Sigmoid colon (tissue), 7 donors: Measurements from ENCODE around the gene CCSER1. TPM values are rescaled to one million over a fixed set of nuclear protein-coding genes. Genes with fewer than 3 reads are reported as not detected.
"Not testable (repeated sequence)": the region's sequence is repeated elsewhere in the genome, so short reads cannot be mapped to it uniquely, and the experiment has no call there.

ENCODE experiments used
- DNase-seq: peaks from one replicate; pipeline ENCODE4 v3.0.0-alpha.2; 2019
- H3K27ac ChIP-seq, 4 donors: fragments of 200-600 bp; sonication (generic); one replicate each; pipeline ENCODE4 v1.5.1; 2016 to 2019; ENCODE audit warnings: mild to moderate bottlenecking in 1 of 4
- H3K27me3 ChIP-seq, 3 donors: fragments of 200-600 bp; sonication (generic); one replicate each; pipeline ENCODE4 v1.5.1; 2019; ENCODE audit warnings: mild to moderate bottlenecking in 1 of 3
- H3K36me3 ChIP-seq, 4 donors: fragments of 200-600 bp; sonication (generic); one replicate each; pipeline ENCODE4 v1.5.1; 2016 to 2019
- H3K4me1 ChIP-seq, 4 donors: fragments of 200-600 bp; sonication (generic); one replicate each; pipeline ENCODE4 v1.5.1; 2017 to 2019
- H3K4me3 ChIP-seq, 4 donors: fragments of 200-600 bp; sonication (generic); one replicate each; pipeline ENCODE4 v1.5.1; 2017 to 2019; ENCODE audit warnings: mild to moderate bottlenecking in 2 of 4, moderate library complexity in 1 of 4
- H3K9me3 ChIP-seq, 4 donors: fragments of 200-600 bp in 3 of 4; sonication (generic) in 3 of 4; one replicate each; pipeline versions ENCODE4 v1.5.1 to v1.6.1; 2013 to 2019
- EP300 ChIP-seq, 4 donors: sonication (generic); formaldehyde crosslinking; IDR thresholded peaks; one replicate each; pipeline ENCODE4 v1.6.1; 2017; ENCODE audit warnings: antibody characterized with exemption in 4 of 4
- POLR2A ChIP-seq, 2 donors: fragments of 450-650 bp; IDR thresholded peaks; one replicate each; pipeline ENCODE4 v1.6.1; 2016; ENCODE audit warnings: antibody characterized with exemption in 2 of 2, mild to moderate bottlenecking in 2 of 2, moderate library complexity in 2 of 2
- POLR2AphosphoS5 ChIP-seq, 4 donors: sonication (generic); formaldehyde crosslinking; IDR thresholded peaks; one replicate each; pipeline ENCODE4 v1.6.1; 2017; ENCODE audit warnings: antibody characterized with exemption in 4 of 4
- WGBS, 2 donors: extraction: QIAGEN DNeasy Blood & Tissue Kit; methylation state at CpG; one replicate each; pipeline ENCODE4 v1.1.7; 2013; 5-methylcytosine and 5-hydroxymethylcytosine counted together
- intact Hi-C: fragments of 100-400 bp; cut with DNase I; formaldehyde crosslinking; loops from one replicate; pipeline ENCODE4 v1.15.1; 2023
- polyA plus RNA-seq, 3 donors: library from polyadenylated mRNA; stranded (reverse); fragments of 200-250 nt; gene quantifications; one replicate each; pipeline ENCODE4 v1.2.3, GENCODE V29; 2013
- total RNA-seq, 4 donors: library from RNA; depleted of rRNA; stranded (reverse); fragments of >200 nt; gene quantifications; one replicate each; pipeline ENCODE4 v1.1.0, GENCODE V29; 2016
- TF ChIP-seq, protein P1 (sequence below), 4 experiments: fragments of 450-650 bp in 3 of 4; fragments of 200-600 bp in 1 of 4; IDR thresholded peaks; one replicate each; pipeline ENCODE4 v1.5.1; 2016 to 2019; ENCODE audit warnings: antibody characterized with exemption in 4 of 4, mild to moderate bottlenecking in 3 of 4, moderate library complexity in 2 of 4
- donor health status: healthy with polysubstance abuse.
- donor health status: Bipolar disorder and iron deficiency.
- donor health status: healthy.

CCSER1 gene
- total and polyA plus RNA-seq, 7 donors = 1.6 to 7.2 (median 4.2) TPM

- TF ChIP-seq EP300 (IDR thresholded peaks at IDR 0.05) (no peak), POLR2AphosphoS5 (IDR thresholded peaks at IDR 0.05) (no peak), POLR2A (IDR thresholded peaks at IDR 0.05) (no peak)
- TF ChIP-seq, protein P1, sequence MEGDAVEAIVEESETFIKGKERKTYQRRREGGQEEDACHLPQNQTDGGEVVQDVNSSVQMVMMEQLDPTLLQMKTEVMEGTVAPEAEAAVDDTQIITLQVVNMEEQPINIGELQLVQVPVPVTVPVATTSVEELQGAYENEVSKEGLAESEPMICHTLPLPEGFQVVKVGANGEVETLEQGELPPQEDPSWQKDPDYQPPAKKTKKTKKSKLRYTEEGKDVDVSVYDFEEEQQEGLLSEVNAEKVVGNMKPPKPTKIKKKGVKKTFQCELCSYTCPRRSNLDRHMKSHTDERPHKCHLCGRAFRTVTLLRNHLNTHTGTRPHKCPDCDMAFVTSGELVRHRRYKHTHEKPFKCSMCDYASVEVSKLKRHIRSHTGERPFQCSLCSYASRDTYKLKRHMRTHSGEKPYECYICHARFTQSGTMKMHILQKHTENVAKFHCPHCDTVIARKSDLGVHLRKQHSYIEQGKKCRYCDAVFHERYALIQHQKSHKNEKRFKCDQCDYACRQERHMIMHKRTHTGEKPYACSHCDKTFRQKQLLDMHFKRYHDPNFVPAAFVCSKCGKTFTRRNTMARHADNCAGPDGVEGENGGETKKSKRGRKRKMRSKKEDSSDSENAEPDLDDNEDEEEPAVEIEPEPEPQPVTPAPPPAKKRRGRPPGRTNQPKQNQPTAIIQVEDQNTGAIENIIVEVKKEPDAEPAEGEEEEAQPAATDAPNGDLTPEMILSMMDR (IDR thresholded peaks at IDR 0.05) = no peak
- Histone ChIP-seq H3K9me3 (no peaks in the 10 kb centered on the region), H3K36me3 (no peaks in the 10 kb centered on the region), H3K4me1 (no peaks in the 10 kb centered on the region), H3K27ac (no peak overlapping the region), H3K27me3 (no peaks in the 10 kb centered on the region), H3K4me3 (no peak overlapping the region)
- no peak for DNase-seq
- intact Hi-C loops = no loop called here
- WGBS, 2 donors = 33 to 70% methylated on average over 6 of the region's 6 CpGs
Measured at GRCh38 chr4:90825849-90826248, 698.7 kb downstream of the CCSER1 start.

- no peaks in the 10 kb centered on the region for H3K27me3 ChIP-seq
- intact Hi-C loops = no loop called here
- no peaks in the 10 kb centered on the region for H3K9me3 ChIP-seq
- no peak overlapping the region for H3K4me3 ChIP-seq
- 87 to 91% methylated on average over 1 of the region's 1 CpG for WGBS, 2 donors
- H3K4me1 ChIP-seq = no peaks in the 10 kb centered on the region
- TF ChIP-seq POLR2AphosphoS5 (IDR thresholded peaks at IDR 0.05) (no peak), POLR2A (IDR thresholded peaks at IDR 0.05) (no peak), EP300 (IDR thresholded peaks at IDR 0.05) (no peak)
- TF ChIP-seq, protein P1 (IDR thresholded peaks at IDR 0.05) = no peak
- no peak overlapping the region for H3K27ac ChIP-seq
- no peak for DNase-seq
- no peaks in the 10 kb centered on the region for H3K36me3 ChIP-seq
Measured at GRCh38 chr4:90833706-90834105, 706.5 kb downstream of the CCSER1 start.

DNA sequence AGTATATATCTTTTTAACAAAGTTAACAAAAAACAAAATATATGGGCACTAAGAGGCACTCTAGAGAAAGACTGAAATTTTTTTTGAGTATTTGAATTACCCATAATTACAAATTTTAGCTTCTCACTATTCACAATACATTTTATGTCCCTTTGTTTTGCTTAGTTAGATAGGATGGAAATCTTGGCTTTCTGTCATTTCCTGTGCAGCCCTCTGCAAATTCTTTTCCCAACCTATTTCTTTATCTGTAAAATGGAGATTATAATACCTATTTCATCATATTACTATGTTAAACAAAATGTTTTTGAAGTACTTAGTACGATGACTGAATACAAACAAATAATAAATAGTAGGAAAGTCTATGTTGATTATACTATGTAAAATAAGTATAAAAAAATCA is 710.0 kb downstream of the CCSER1 start:
- intact Hi-C loops = no loop called here
- no peaks in the 10 kb centered on the region for H3K9me3 ChIP-seq
- H3K4me1 ChIP-seq = peaks cover 0 to 4% (median 0%) of the 10 kb centered on the region in 4 donors
- H3K36me3 ChIP-seq = no peaks in the 10 kb centered on the region
- no peak overlapping the region for H3K4me3 ChIP-seq
- TF ChIP-seq POLR2AphosphoS5 (IDR thresholded peaks at IDR 0.05) = no peak
- TF ChIP-seq POLR2A (IDR thresholded peaks at IDR 0.05) = no peak
- DNase-seq = no peak
- no peak overlapping the region for H3K27ac ChIP-seq
- H3K27me3 ChIP-seq = no peaks in the 10 kb centered on the region
- 86 to 88% methylated on average over 1 of the region's 1 CpG for WGBS, 2 donors

DNA sequence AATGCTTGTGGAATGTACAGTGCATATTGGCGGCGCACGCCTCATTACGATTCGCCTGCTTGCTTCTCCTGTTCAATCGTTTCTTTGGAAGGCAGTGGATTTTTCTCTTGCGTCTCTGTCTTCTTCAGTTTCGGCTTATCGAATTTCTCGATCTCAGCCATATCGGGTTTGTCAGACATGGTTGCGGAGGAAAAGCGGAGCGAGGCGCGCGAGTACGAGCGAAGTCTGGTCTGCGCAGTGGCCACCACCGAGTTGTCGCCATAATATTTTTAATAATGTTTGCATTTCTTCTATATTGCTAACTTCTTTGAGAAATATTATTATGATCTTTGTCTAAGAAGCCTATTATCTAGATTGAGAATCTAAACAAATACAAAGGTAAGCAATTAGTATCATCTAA is 711.7 kb downstream of the CCSER1 start:
- H3K27ac ChIP-seq, H3K4me3 ChIP-seq, H3K27me3 ChIP-seq, H3K36me3 ChIP-seq, intact Hi-C loops, H3K9me3 ChIP-seq, DNase-seq, H3K4me1 ChIP-seq: not testable (repeated sequence)
- 98% methylated on average over 19 of the region's 22 CpGs for WGBS, 2 donors

DNA sequence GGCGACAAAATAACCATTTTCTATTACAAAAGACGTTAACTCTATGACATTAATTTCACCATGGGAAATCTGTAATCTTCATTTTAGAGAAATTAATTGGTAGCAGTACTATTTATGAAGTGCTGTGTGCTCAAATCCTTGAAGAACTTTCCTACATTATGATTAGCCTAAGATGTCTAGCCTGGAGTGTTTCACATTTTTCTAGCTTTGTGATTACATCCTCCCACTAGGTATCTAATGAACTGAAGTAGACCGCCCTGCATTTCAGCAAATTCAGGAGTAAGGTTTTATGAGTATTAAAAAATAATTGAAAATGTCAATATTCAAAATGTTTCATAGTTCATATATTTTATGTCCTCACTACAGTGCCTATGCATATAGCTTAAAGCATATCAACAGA is 713.1 kb downstream of the CCSER1 start:
- WGBS, 2 donors = 77 to 93% methylated on average over 3 of the region's 3 CpGs
- no peak for TF ChIP-seq POLR2AphosphoS5 (IDR thresholded peaks at IDR 0.05)
- TF ChIP-seq, protein P1 (IDR thresholded peaks at IDR 0.05) = no peak
- TF ChIP-seq EP300 (IDR thresholded peaks at IDR 0.05) = no peak
- TF ChIP-seq POLR2A (IDR thresholded peaks at IDR 0.05) = no peak
- peaks cover 0 to 4% (median 0%) of the 10 kb centered on the region in 4 donors for H3K4me1 ChIP-seq
- DNase-seq = no peak
- no peak overlapping the region for H3K4me3 ChIP-seq
- H3K27ac ChIP-seq = no peak overlapping the region
- H3K27me3 ChIP-seq = no peaks in the 10 kb centered on the region
- H3K9me3 ChIP-seq = no peaks in the 10 kb centered on the region
- H3K36me3 ChIP-seq = no peaks in the 10 kb centered on the region
- intact Hi-C loops = no loop called here

GRCh38 chr4:90840828-90841227 is 713.6 kb downstream of the CCSER1 start:
- Histone ChIP-seq H3K27me3 (no peaks in the 10 kb centered on the region), H3K27ac (no peak overlapping the region), H3K4me3 (no peak overlapping the region), H3K4me1 (peaks cover 0 to 4% (median 0%) of the 10 kb centered on the region in 4 donors), H3K36me3 (no peaks in the 10 kb centered on the region), H3K9me3 (no peaks in the 10 kb centered on the region)
- no peak for DNase-seq
- intact Hi-C loops = no loop called here
- TF ChIP-seq, protein P1 (IDR thresholded peaks at IDR 0.05) = no peak
- TF ChIP-seq POLR2AphosphoS5 (IDR thresholded peaks at IDR 0.05) = no peak
- no peak for TF ChIP-seq POLR2A (IDR thresholded peaks at IDR 0.05)
- no peak for TF ChIP-seq EP300 (IDR thresholded peaks at IDR 0.05)
